Activated naive CD4-positive, alpha-beta T cell treated with anti-CD3 and anti-CD28 coated beads, Interleukin-2, amount 50 U/mL, for 24 hours (primary cell): ENCODE measurements around the gene ITPKA.

Source experiments
- H3K27ac Mint-ChIP-seq: one replicate; pipeline ENCODE4 v1.8.0; 2021; ENCODE audit warnings: mild to moderate bottlenecking, mixed read lengths
- H3K27me3 Mint-ChIP-seq: one replicate; pipeline ENCODE4 v1.8.0; 2021; ENCODE audit warnings: mixed read lengths
- H3K36me3 Mint-ChIP-seq: one replicate; pipeline ENCODE4 v1.8.0; 2021; ENCODE audit warnings: mixed read lengths
- H3K4me1 Mint-ChIP-seq: one replicate; pipeline ENCODE4 v1.8.0; 2021; ENCODE audit warnings: mixed read lengths
- H3K4me3 Mint-ChIP-seq: one replicate; pipeline ENCODE4 v1.8.0; 2021; ENCODE audit warnings: mild to moderate bottlenecking, mixed read lengths
- H3K9me3 Mint-ChIP-seq: one replicate; pipeline ENCODE4 v1.8.0; 2021; ENCODE audit warnings: mixed read lengths

ITPKA gene

DNA sequence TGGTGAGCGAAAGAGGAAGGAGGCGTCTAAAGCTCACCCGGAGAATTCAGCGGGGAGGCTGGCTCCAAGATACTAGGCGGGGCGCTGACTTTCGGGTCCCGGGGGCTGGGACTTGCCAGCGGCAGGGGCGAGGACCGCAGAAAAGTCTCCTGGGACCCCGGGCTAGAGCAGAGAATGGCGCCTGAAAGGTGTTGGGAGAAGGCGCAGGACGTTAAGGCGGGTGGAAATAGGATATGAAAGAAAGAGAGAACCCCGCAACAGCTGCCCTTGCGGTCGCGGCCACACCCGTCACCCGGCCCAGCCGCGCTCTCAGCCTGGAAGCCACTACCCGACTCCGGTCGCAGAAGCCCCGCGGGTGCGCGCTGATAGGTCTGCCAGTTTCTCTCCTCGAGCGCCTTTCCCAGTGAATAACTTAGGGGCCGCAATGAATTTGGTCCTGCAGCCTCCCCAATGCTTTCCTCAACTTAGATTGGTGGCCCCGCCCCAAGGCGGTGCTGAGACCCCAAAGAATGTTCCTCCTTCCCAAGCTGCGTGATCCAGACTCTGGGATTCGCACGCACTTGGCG, 19.3 kb downstream of the ITPKA start:
- H3K4me3 Mint-ChIP-seq, result peak overlapping the region; percentile 81
- peaks cover 23% of the 10 kb centered on the region for H3K4me1 Mint-ChIP-seq
- H3K36me3 Mint-ChIP-seq, result peaks cover 2% of the 10 kb centered on the region
- H3K27me3 Mint-ChIP-seq, result peaks cover 6% of the 10 kb centered on the region
- no peaks in the 10 kb centered on the region for H3K9me3 Mint-ChIP-seq
- H3K27ac Mint-ChIP-seq, result no peak overlapping the region

DNA sequence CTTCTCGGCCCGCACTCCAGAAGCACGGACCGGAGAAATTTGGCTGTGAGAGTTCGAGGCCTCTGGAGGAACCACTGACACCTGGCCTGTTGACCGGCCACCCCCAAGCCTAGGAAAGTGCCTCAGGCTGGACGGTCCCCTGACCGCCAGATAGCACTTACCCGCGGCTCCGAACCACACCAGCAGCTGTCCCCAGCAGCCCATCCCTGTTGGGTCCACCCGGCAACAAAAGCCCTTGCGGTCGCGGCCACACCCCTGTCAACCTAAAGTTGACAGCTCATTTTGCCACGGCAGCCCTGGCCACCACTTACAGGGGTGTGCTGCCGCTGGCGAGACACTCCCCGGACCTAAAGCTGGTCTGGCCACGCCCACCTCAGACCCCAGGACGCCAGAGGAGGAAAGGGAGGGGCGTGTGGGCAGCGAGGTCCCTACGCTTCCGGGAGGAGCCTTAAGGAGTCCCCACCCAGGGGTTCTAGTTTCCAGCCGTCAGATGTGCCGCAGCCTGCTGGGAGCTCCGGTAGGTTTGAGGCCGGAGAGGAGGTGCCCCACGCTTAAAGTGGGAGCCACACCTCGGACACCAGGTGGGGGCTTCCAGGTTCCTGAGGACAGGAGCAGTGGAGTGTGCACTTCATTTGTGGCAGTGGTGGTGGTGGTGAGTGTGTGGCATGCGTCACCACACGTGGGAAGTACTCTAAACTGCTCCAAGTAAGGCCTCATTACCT, 20.0 kb downstream of the ITPKA start, which contains the start of gene LTK:
LTK (minus strand) TSS at position 322 of the 722 bp plus-strand sequence; CDS start at position 204, 118 bp downstream.
- Mint-ChIP-seq H3K27me3 (peaks cover 6% of the 10 kb centered on the region), H3K4me3 (peak within 1 kb of the TSS; percentile 81), H3K27ac (no peak within 1 kb of the TSS), H3K4me1 (peaks cover 23% of the 10 kb centered on the region), H3K9me3 (no peaks in the 10 kb centered on the region), H3K36me3 (peaks cover 2% of the 10 kb centered on the region)

DNA sequence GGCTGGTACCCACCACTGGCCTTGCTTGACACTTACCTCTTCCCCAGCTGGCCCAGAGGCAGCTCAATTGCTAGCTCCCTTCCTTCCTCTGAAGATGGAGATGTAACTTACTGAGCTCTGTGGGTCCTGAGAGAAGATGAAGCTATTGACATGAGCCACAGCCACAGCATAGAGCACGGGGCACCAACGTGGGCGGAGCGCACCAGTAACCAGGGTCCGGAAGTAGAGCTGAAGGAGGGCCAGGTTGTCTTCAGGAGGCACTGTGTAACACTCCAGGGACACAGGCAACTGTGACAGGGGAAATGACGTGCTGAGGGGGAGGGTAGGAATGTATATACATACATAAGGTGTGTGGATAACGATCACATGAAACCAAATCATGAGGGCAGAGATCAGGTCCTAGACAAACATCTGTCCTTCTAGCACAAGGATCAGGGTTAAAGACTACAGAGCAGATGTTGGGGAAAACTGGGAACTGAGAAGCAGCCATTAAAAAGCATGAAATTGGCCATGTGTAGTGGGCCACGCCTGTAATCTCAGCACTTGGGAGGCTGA, 24.3 kb downstream of the ITPKA start:
- peaks cover 14% of the 10 kb centered on the region for H3K4me1 Mint-ChIP-seq
- no peak overlapping the region for H3K4me3 Mint-ChIP-seq
- no peaks in the 10 kb centered on the region for H3K9me3 Mint-ChIP-seq
- H3K36me3 Mint-ChIP-seq, result peaks cover 4% of the 10 kb centered on the region
- H3K27me3 Mint-ChIP-seq, result peaks cover 1% of the 10 kb centered on the region
- no peak overlapping the region for H3K27ac Mint-ChIP-seq

DNA sequence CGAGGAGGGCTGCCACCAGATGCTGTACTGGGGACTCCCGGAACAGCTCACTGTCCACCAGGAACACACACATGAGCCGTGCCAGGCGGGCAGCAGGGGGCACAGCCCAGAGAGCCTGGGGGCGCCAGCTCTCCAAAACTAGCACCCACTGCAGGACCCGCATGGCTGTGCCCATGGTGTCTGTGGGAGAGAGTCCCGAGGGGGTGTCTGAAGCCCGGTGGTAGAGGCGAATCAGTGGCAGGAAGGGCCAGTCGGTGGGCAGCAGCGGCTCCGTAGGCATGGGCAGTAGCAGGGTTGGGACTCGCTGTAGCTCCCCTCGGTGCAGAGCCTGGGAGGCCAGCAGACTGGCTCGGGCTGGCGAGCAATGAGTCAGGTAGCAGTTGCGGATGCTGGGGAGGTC, 27.0 kb downstream of the ITPKA start:
- Mint-ChIP-seq H3K36me3 (peaks cover 4% of the 10 kb centered on the region), H3K4me1 (no peaks in the 10 kb centered on the region), H3K4me3 (no peak overlapping the region), H3K27me3 (no peaks in the 10 kb centered on the region), H3K27ac (no peak overlapping the region), H3K9me3 (no peaks in the 10 kb centered on the region)

DNA sequence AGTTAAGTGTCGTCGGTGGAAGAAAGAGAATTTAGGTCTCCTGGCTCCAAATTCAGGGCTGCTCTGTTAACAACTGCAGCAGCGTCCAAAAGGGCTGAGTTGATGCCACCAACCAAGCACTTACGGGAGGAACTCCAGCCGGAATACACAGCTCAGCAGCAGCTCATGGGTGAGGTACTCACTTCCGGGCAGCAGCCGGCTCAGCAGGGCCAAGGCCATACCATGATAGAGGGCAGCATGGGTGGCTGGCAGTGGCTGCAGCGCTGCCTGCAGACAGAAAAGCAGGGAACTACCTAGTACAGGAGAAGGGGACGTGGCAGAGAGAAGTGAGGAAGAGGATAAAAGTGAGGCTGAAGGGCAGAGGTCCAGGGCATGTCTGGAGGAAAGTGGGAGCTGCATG, 27.9 kb downstream of the ITPKA start:
- Mint-ChIP-seq H3K4me3 (no peak overlapping the region), H3K36me3 (peaks cover 5% of the 10 kb centered on the region), H3K27ac (no peak overlapping the region), H3K27me3 (no peaks in the 10 kb centered on the region), H3K9me3 (no peaks in the 10 kb centered on the region), H3K4me1 (no peaks in the 10 kb centered on the region)

DNA sequence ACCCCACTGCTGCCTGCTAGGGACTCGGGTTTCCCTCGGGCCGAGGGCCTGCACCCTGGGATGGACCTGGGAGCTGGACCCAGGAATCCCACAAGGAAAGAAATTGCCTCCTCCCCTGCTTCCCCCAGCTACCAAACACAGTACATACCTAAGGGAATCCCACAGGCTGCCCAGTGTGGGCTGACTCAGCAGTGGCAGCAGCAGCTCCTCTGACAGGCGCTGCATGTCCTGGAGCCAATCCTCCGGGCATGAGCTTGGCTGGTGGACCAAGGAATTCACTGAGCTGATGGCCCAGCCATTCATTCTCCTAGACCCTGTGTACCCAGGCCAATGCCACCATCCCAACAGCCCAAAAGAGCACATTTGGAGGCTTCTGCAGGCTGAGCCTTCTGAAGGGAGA, 29.4 kb downstream of the ITPKA start:
- Mint-ChIP-seq H3K9me3 (no peaks in the 10 kb centered on the region), H3K4me3 (no peak overlapping the region), H3K36me3 (peaks cover 3% of the 10 kb centered on the region), H3K27me3 (no peaks in the 10 kb centered on the region), H3K27ac (no peak overlapping the region), H3K4me1 (no peaks in the 10 kb centered on the region)

DNA sequence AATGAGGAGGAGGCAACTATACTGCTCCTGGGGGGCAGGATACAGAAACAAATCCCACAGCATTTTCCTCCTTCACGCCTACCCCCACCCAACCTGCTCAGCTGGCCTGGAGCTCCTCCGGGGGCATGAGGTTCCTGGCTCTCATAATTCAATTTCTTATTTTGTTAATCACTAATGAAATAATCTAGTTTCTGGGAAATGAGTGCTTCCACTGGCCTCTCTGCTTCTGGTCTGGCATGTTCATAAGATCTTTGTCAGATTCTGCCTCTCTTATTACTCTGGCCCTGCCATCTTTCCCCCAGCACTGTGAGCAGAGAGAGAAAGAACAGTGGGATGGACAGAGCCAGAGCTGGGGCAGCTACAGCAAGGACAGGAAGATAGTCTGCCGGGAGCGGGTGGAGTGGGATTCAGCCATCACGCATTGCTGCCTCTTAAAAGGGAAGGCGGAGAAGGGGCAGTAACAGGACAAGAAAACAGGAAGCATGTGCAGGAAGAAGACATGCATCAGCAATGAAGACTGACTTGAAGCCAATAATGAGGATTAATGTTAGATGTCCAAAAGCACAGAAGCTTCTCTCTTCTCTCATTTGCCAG, 36.8 kb downstream of the ITPKA start:
- H3K4me3 Mint-ChIP-seq, result no peak overlapping the region
- H3K4me1 Mint-ChIP-seq, result no peaks in the 10 kb centered on the region
- H3K27me3 Mint-ChIP-seq, result no peaks in the 10 kb centered on the region
- H3K36me3 Mint-ChIP-seq, result peaks cover 13% of the 10 kb centered on the region
- H3K27ac Mint-ChIP-seq, result no peak overlapping the region
- H3K9me3 Mint-ChIP-seq, result no peaks in the 10 kb centered on the region

DNA sequence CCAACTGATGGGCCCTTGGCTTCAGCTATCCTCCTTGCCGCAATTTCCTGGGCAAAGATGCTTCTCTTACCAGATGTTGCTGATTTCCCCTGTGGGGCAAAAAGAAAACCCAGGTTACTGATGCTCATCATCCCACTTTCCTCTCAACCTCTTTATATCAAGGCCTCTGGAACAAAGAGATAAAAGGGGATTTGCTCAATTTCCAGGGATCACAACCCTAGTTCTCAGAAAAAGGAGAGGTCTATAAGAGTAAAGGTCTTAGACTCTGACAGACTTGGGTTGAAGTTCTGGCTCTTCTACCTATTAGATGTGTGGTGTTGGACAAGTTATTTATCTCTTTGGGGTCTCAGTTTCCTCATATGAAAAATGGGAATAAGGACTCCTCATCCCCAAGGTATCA, 41.9 kb downstream of the ITPKA start:
- Mint-ChIP-seq H3K36me3 (peaks cover 6% of the 10 kb centered on the region), H3K27me3 (no peaks in the 10 kb centered on the region), H3K9me3 (no peaks in the 10 kb centered on the region), H3K4me1 (peaks cover 10% of the 10 kb centered on the region), H3K27ac (no peak overlapping the region), H3K4me3 (no peak overlapping the region)

DNA sequence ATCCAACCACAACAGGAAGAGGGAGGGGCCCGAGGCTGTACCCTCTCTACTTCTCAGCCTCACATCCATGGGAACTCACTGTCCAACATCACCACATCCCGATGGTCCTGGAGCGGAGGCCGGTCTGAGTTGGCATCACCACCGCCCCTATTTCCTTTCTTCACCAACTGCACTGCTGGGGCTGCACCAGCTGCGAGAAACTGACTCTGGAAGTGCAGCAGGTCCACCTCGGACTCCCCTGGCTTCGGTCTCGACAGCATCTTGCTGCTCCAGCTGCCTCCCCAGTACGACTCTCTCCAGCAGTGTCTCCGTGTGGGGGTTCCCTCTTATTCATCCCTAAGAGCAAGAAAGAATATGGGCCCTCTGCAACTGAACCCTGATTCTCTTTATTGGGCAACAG, 43.2 kb downstream of the ITPKA start:
- Mint-ChIP-seq H3K9me3 (no peaks in the 10 kb centered on the region), H3K4me1 (peaks cover 10% of the 10 kb centered on the region), H3K4me3 (no peak overlapping the region), H3K36me3 (peaks cover 6% of the 10 kb centered on the region), H3K27ac (no peak overlapping the region), H3K27me3 (no peaks in the 10 kb centered on the region)

DNA sequence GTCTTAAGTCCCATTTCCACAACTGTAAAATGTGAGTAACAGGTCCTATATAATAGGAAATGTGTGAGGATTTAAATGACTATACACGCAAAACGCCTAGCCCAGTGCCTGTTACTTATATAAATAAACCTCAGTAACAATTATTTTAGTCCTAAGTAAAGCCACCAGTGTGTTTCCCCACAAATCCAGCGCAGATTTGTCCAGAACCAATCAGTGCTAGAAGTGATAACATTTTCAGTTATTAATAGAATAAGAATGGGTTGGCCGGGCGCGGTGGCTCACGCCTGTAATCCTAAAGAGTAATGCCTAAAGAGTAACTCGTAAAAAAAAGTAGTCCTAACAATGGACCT, 49.8 kb downstream of the ITPKA start:
- H3K4me1 Mint-ChIP-seq, result peaks cover 19% of the 10 kb centered on the region
- peak overlapping the region; percentile 90 for H3K4me3 Mint-ChIP-seq
- peak overlapping the region; percentile 71 for H3K27ac Mint-ChIP-seq
- no peaks in the 10 kb centered on the region for H3K27me3 Mint-ChIP-seq
- H3K36me3 Mint-ChIP-seq, result no peaks in the 10 kb centered on the region
- H3K9me3 Mint-ChIP-seq, result no peaks in the 10 kb centered on the region

DNA sequence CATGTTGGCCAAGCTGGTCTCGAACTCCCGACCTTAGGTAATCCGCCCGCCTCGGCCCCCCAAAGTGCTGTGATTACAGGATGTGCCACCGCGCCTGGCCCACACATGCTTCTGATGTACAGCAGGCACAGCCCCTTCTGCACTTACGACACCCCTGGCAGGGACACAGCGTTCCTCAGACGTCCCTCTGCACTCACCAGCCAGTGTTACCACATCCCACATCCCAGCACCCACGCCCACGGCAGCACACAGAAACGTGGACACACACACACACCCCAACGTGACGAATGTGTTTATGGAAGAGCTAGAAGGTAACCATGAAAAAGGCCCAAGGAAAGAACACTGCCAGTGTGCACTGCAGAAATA, 51.0 kb downstream of the ITPKA start:
- H3K4me1 Mint-ChIP-seq, result peaks cover 14% of the 10 kb centered on the region

DNA sequence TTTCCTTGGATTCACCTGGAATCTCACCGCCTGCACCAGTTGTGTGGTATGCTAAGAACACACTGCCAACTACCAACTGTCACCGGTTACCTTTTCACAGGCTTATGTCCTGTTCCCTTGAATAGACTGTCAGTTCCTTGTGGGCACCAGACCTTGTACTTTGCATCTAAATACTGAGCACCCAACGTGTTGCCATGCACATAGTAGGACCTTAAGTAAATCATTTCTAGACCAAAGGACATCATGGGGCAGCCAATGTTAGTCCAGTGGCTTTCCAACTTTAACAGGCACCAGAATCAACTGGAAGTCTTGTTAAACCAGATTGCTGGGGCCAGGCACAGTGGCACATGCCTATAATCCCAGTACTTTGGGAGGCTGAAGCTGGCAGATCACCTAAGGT, 51.5 kb downstream of the ITPKA start:
- Mint-ChIP-seq H3K4me1 (peaks cover 14% of the 10 kb centered on the region), H3K27me3 (no peaks in the 10 kb centered on the region), H3K9me3 (no peaks in the 10 kb centered on the region), H3K36me3 (no peaks in the 10 kb centered on the region), H3K27ac (no peak overlapping the region), H3K4me3 (peak overlapping the region; percentile 90)

More for the DNA sequence above, 51.0 kb downstream of the ITPKA start:
- Mint-ChIP-seq H3K9me3 (no peaks in the 10 kb centered on the region), H3K27me3 (no peaks in the 10 kb centered on the region), H3K4me3 (peak overlapping the region; percentile 90), H3K27ac (no peak overlapping the region), H3K36me3 (no peaks in the 10 kb centered on the region)

DNA sequence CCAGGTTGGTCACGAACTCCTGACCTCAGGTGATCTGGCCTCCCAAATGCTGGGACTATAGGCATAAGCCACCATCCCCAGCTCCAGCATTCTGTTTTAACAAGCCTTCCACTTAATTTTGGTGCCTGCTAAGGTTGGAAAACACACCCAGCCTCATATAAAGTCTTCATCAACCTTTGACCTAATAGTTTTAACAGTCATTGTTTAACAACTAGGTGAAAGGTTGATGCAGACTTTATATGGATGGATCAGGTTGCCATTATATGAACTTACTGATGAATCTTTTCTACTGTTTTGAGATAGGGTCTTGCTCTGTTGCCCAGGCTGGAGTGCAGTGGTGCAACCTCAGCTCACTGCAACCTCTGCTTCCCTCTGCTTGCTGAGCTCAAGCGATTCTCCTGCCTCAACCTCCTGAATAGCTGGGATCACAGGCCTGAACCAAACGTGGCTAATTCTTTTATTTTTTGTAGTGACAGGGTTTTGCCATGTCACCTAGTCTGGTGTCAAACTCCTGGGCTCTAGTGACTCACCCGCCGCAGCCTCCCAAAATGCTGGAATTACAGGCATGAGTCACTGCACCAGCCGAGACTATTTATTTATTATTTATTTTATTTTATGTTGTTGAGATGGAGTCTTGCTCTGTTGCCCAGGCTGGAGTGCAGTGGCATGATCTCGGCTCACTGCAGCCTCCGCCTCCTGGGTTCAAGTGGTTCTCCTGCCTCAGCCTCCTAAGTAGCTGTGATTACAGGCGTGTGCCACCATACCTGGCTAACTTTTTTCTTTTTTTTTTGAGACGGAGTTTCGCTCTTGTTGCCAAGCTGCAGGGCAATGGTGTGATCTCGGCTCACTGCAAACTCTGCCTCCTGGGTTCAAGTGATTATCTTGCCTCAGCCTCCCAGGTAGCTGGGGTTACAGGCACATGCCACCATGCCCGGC, 53.4 kb downstream of the ITPKA start:
- Mint-ChIP-seq H3K4me3 (no peak overlapping the region), H3K4me1 (peaks cover 13% of the 10 kb centered on the region), H3K9me3 (no peaks in the 10 kb centered on the region), H3K36me3 (no peaks in the 10 kb centered on the region), H3K27ac (no peak overlapping the region), H3K27me3 (no peaks in the 10 kb centered on the region)

DNA sequence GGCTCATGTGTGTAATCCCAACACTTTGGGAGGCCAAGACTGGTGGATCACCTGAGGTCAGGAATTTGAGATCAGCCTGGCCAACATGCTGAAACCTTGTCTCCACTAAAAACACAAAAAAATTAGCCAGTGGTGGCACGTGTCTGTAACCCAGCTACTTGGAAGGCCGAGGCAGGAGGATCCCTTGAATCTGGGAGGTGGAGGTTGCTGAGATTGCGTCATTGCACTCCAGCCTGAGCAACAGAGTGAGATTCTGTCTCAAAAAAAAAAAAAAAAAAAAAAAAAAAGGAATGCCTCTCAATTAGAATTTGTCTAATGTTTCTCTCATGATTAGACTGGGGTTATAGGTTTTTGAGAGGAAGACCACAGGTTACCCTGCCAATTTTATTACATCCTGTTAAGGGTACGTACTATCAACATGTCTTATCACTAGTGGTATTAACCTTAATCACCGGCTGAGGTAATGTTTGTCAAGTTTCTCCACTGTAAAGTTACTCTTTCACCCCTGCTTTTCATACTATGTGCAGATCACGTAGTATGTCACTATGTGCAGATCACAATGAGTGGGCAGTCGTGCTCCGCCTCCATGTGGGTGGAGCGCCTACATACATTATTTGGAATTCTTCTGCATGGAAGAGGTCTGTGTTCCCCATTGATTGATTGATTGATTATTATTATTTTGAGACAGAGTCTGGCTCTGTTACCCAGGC, 56.5 kb downstream of the ITPKA start:
- Mint-ChIP-seq H3K4me1 (peaks cover 4% of the 10 kb centered on the region), H3K27ac (no peak overlapping the region), H3K9me3 (no peaks in the 10 kb centered on the region), H3K36me3 (no peaks in the 10 kb centered on the region), H3K4me3 (no peak overlapping the region), H3K27me3 (no peaks in the 10 kb centered on the region)
